Rectal smooth muscle tissue (tissue), 1 donor: ENCODE results near the gene GRIK2.

Experiments
- H3K27ac ChIP-seq: one replicate; pipeline ENCODE4 v1.7.0; 2013; ENCODE audit warnings: low read depth, low read length, inconsistent platforms
- H3K27me3 ChIP-seq: one replicate; pipeline ENCODE4 v1.7.0; 2013; ENCODE audit warnings: low read length; ENCODE audit not compliant: control insufficient read depth, insufficient read depth
- H3K36me3 ChIP-seq: one replicate; pipeline ENCODE4 v1.7.0; 2013; ENCODE audit warnings: low read length; ENCODE audit not compliant: control insufficient read depth, insufficient read depth
- H3K4me1 ChIP-seq: one replicate; pipeline ENCODE4 v1.7.0; 2013; ENCODE audit warnings: low read length; ENCODE audit not compliant: control insufficient read depth, insufficient read depth
- H3K4me3 ChIP-seq: one replicate; pipeline ENCODE4 v1.7.0; 2013; ENCODE audit warnings: low read length
- H3K9ac ChIP-seq: one replicate; pipeline ENCODE4 v1.7.0; 2013; ENCODE audit warnings: low read length

GRIK2 gene

GRCh38 chr6:101577091-101577490 lies 183.6 kb downstream of the GRIK2 start:
- Histone ChIP-seq H3K27me3 (no peaks in the 10 kb centered on the region), H3K27ac (no peak overlapping the region), H3K4me1 (no peaks in the 10 kb centered on the region), H3K36me3 (no peaks in the 10 kb centered on the region), H3K9ac (no peak overlapping the region), H3K4me3 (no peak overlapping the region)

GRCh38 chr6:101578306-101578705 lies 184.8 kb downstream of the GRIK2 start:
- no peak overlapping the region for H3K27ac ChIP-seq
- no peak overlapping the region for H3K9ac ChIP-seq
- H3K4me3 ChIP-seq, result no peak overlapping the region
- H3K36me3 ChIP-seq, result no peaks in the 10 kb centered on the region
- no peaks in the 10 kb centered on the region for H3K27me3 ChIP-seq
- H3K4me1 ChIP-seq, result no peaks in the 10 kb centered on the region

GRCh38 chr6:101582792-101583191 lies 189.3 kb downstream of the GRIK2 start:
- Histone ChIP-seq H3K9ac (no peak overlapping the region), H3K27me3 (no peaks in the 10 kb centered on the region), H3K4me3 (no peak overlapping the region), H3K4me1 (no peaks in the 10 kb centered on the region), H3K36me3 (no peaks in the 10 kb centered on the region), H3K27ac (no peak overlapping the region)

GRCh38 chr6:101585501-101585900 lies 192.0 kb downstream of the GRIK2 start:
- H3K4me1 ChIP-seq, result no peaks in the 10 kb centered on the region
- no peak overlapping the region for H3K27ac ChIP-seq
- H3K4me3 ChIP-seq, result no peak overlapping the region
- no peaks in the 10 kb centered on the region for H3K27me3 ChIP-seq
- no peaks in the 10 kb centered on the region for H3K36me3 ChIP-seq
- H3K9ac ChIP-seq, result no peak overlapping the region

GRCh38 chr6:101588343-101588742 lies 194.8 kb downstream of the GRIK2 start:
- Histone ChIP-seq H3K27ac (no peak overlapping the region), H3K36me3 (no peaks in the 10 kb centered on the region), H3K4me3 (no peak overlapping the region), H3K9ac (no peak overlapping the region), H3K4me1 (no peaks in the 10 kb centered on the region), H3K27me3 (no peaks in the 10 kb centered on the region)

- H3K36me3 ChIP-seq, result no peaks in the 10 kb centered on the region
- no peak overlapping the region for H3K27ac ChIP-seq
- H3K4me1 ChIP-seq, result no peaks in the 10 kb centered on the region
- H3K27me3 ChIP-seq, result no peaks in the 10 kb centered on the region
- H3K9ac ChIP-seq, result no peak overlapping the region
- H3K4me3 ChIP-seq, result no peak overlapping the region
Measured at GRCh38 chr6:101595276-101595675, 201.8 kb downstream of the GRIK2 start.

- no peaks in the 10 kb centered on the region for H3K36me3 ChIP-seq
- no peaks in the 10 kb centered on the region for H3K27me3 ChIP-seq
- H3K27ac ChIP-seq, result no peak overlapping the region
- H3K4me3 ChIP-seq, result no peak overlapping the region
- no peak overlapping the region for H3K9ac ChIP-seq
- H3K4me1 ChIP-seq, result no peaks in the 10 kb centered on the region
Measured at GRCh38 chr6:101597693-101598092, 204.2 kb downstream of the GRIK2 start.

GRCh38 chr6:101605426-101605825 lies 211.9 kb downstream of the GRIK2 start:
- H3K27ac ChIP-seq, result no peak overlapping the region
- no peaks in the 10 kb centered on the region for H3K27me3 ChIP-seq
- no peak overlapping the region for H3K4me3 ChIP-seq
- H3K36me3 ChIP-seq, result no peaks in the 10 kb centered on the region
- no peak overlapping the region for H3K9ac ChIP-seq
- H3K4me1 ChIP-seq, result no peaks in the 10 kb centered on the region

- no peaks in the 10 kb centered on the region for H3K4me1 ChIP-seq
- H3K36me3 ChIP-seq, result no peaks in the 10 kb centered on the region
Measured at GRCh38 chr6:101605874-101606273, 212.4 kb downstream of the GRIK2 start.

GRCh38 chr6:101607111-101607690 lies 213.7 kb downstream of the GRIK2 start:
- Histone ChIP-seq H3K27me3 (no peaks in the 10 kb centered on the region), H3K27ac (no peak overlapping the region), H3K4me3 (no peak overlapping the region), H3K4me1 (no peaks in the 10 kb centered on the region), H3K9ac (no peak overlapping the region), H3K36me3 (no peaks in the 10 kb centered on the region)

More at GRCh38 chr6:101605874-101606273, 212.4 kb downstream of the GRIK2 start:
- H3K9ac ChIP-seq, result no peak overlapping the region
- no peak overlapping the region for H3K4me3 ChIP-seq
- H3K27me3 ChIP-seq, result no peaks in the 10 kb centered on the region
- H3K27ac ChIP-seq, result no peak overlapping the region

GRCh38 chr6:101608703-101609102 lies 215.2 kb downstream of the GRIK2 start:
- Histone ChIP-seq H3K27me3 (no peaks in the 10 kb centered on the region), H3K4me3 (no peak overlapping the region), H3K9ac (no peak overlapping the region)

GRCh38 chr6:101613556-101613955 lies 220.0 kb downstream of the GRIK2 start:
- no peak overlapping the region for H3K27ac ChIP-seq
- H3K27me3 ChIP-seq, result no peaks in the 10 kb centered on the region
- no peaks in the 10 kb centered on the region for H3K36me3 ChIP-seq
- H3K4me1 ChIP-seq, result no peaks in the 10 kb centered on the region
- H3K9ac ChIP-seq, result no peak overlapping the region
- no peak overlapping the region for H3K4me3 ChIP-seq

More at GRCh38 chr6:101608703-101609102, 215.2 kb downstream of the GRIK2 start:
- H3K27ac ChIP-seq, result no peak overlapping the region
- H3K36me3 ChIP-seq, result no peaks in the 10 kb centered on the region
- H3K4me1 ChIP-seq, result no peaks in the 10 kb centered on the region

GRCh38 chr6:101614774-101615173 lies 221.3 kb downstream of the GRIK2 start:
- no peak overlapping the region for H3K9ac ChIP-seq
- no peak overlapping the region for H3K27ac ChIP-seq
- no peak overlapping the region for H3K4me3 ChIP-seq
- no peaks in the 10 kb centered on the region for H3K4me1 ChIP-seq
- no peaks in the 10 kb centered on the region for H3K36me3 ChIP-seq
- H3K27me3 ChIP-seq, result no peaks in the 10 kb centered on the region
